Putamen (tissue), 1 donor: ENCODE results near the gene MAST4.
"Not testable (repeated sequence)": the region's sequence is repeated elsewhere in the genome, so short reads cannot be mapped to it uniquely, and the experiment has no call there.

Experiments
- DNase-seq: peaks from one replicate; pipeline ENCODE4 v3.0.0-alpha.2; 2016; ENCODE audit warnings: low spot score

Gene MAST4

DNA sequence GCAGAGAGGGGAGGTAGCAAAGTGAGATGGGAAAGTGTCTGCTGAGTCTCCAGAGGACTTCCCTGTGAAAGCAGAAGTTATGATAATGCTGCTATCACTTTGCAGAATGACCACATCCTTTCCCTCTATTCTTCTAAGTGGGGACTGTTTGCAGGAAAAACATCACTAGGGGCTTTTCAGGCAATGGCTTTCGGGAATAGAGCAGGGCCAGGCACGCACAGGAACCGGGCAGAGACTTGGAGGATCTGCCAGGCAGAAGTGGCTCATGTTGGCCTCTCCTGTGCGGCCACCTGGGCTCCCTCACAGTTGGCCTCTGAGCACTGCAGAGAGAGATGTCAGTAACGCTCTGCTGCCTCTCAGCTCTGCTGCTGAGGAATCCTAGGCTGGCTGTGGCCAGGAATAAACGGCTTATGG lies 214.7 kb downstream of the MAST4 start:
- DNase-seq: no peak

DNA sequence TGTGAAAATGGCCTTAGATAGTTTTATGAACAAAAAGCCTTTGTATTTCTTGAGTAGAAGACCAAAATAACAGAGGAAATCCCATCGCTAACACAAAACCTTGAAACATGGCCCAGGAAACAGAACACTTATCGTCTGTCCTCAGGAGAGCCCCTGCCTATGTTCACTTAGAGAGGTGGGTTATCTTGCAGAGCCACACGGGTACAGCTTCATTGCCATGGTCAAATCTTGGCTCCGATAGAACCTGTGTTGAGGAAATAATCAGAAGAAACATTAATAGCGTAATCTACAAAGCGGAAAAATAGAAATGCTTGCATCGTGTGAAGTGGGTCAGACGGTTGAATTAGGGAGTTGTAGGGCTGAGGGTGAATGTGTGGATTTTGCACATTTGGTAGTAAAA lies 216.1 kb downstream of the MAST4 start:
- DNase-seq: no peak

DNA sequence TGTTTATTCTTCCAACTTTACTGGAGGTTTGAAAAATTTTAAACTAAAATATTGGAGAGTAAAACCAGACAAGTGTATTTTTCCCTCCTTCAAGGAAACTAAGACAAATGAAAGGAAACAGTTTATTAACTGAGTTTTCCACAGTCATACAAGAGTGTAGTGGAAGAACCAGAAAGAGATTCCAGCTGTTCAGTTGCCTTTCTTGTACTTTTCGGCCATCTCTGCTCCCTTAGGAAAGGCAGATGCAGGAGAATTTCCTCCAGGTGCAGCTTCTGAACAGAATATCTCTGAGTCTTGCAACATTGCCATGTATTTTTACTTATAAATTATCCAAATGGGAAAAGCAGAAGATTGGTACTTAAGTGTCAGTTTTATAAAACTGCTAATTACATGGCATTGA lies 217.1 kb downstream of the MAST4 start:
- no peak for DNase-seq

DNA sequence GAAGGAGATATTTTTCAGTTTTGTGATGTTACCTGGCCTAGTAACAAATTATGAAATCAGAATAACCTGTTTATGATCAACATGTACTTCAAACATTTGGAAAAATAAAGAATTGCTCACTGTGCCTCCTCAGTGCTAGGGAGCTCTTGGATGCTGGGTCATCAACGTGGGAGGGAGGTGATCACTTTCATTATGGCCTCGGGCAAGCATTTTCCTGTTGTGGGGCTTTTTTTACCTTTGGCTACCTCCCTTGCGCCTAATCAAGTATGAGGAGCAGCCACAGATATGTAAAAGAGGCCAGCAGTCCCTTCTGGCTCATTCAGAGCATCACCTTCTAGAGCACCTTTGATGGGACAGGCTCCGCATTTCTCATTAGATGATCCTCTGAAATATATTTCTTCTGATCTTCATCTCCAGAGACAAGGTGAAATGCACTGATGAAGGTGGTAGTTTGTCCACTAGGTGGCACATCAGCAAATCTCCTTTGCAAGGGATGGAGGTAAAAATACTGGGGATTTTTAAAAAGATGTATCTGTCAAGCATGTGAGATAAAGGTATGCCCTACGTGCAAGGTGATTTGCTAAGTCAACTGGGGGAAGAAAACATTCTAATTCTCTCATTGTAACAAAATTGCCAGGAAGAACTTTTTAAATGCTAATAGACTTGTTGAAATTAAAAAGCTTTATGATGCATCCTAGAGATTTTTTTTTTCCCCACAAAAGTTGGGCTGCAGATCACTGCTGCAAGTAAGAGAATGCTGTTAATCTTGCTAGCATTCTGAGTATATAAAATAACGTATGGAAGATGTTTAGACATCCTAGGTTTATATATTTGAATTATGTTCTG lies 218.2 kb downstream of the MAST4 start:
- DNase-seq: peak; percentile 31

DNA sequence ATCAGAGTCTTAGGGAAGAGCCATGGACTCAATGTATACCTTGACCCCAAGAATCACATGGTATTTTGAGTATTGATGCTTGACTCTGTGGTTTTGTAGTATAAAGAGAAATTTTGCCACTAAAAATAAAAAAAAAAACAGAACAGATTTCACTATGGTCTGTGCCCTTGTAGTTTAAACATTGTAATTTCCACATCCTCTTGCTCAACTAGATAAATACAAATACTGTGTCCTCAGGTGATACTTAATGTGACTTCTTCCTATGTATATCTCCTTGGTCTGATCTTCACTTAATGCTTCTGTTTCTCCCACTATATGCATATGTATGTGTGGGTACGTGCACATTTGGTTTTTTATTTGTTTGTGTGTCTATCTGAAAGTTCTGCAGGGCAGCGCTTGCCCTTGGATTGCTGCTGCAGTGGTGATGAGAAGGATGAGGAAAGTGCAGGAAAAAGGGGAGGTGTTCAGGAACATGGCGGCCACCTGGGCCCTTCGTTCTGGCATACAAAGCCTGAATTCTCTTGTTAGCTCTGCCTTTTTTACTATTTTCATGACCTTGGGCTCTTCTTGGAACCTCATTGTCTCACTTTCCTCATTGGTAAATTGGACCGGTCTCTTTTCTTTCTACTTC lies 222.2 kb downstream of the MAST4 start:
- DNase-seq: no peak

DNA sequence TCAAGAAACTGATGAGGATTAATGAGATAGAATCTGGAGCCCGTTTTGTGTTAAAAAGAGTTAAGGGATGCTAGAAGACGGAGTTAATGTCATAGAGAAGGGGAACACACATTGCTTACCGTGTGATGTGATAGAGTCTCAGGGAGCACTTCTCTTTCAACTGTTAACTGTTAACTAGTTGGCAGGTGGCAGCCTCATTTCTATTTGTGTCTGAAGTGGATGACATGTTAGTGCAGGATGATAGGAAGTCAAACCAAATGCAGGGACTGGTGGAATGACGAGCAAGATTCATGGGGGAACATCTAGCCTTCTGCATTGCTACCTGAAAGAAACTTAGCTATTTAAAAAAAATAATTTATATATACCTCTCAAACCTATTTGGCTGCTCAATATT lies 222.7 kb downstream of the MAST4 start:
- no peak for DNase-seq

DNA sequence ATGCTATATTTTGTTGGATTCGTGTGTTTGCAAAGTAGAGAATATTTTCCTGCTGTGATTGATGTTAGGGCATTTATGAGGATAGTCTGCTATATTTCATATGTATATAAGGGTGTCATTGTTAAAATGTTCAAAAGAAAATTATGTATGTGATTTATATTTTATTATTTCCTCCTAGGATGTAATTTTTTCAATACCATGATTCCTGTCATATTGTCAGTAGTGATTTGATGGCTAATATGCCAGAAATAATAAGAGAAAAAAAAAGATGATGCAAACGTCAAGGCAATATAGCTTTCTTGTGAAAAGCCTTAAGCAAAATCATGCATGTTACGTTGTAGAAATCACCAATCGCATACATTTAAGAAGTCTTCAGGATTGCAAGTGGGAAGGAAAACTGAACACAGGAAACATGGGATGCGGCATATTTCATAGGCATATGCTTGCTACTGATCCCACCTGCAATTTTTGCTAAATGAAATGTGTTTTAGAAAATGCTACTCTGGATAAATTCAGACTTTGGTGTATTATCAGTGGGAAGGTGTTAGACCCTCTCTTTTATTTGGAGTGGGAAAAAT lies 224.5 kb downstream of the MAST4 start:
- no peak for DNase-seq

DNA sequence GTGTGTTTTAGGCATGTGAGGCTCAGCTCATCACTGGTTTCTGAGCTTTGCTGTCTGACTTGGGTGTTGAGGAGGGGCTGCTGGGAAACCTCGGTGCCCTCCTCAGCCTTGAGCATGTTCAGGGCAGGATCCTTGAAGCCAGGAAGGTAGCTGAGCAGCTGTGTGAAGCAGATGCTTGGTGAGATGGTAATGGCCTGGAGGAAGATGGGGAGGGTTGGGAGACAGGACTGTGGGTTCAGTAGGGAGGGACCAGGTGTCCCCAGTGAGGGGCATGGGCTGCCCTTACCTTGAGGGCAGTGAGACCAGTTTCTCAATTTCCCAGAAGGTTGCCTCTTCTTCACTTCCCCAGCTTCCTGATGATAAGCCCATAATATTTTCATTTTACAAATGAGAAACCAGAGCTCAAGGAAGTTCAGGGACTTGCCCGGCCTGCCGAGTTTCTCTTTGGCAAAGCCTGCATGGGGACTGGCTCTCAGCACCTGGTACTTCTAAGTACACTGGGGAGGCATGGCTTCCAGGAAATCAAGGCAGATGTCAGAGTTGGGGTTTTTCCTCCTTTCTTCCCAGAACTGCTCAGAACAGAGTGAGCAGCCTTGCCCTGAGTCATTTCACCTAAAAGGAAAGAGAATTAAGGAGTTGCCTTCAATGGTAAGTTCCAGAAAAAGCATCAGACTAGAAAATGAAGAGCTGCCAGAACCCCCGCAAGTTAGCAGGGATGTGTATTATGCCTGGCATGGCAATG lies 225.7 kb downstream of the MAST4 start:
- DNase-seq: no peak

DNA sequence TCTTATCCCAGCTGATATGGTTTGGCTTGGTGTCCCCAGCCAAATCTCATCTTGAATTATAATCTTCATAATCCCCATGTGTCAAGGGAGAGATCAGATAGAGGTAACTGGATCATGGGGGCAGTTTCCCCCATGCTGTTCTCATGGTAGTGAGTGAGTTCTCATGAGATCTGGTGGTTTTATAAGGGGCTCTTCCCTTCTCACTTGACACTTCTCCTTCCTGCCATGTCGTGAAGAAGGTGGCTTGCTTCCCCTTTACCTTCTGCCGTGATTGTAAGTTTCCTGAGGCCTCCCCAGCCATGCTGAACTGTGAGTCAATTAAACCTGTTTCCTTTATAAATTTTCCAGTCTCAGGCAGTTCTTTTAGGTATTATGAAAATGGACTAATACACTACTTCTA lies 226.7 kb downstream of the MAST4 start:
- not testable (repeated sequence) for DNase-seq

DNA sequence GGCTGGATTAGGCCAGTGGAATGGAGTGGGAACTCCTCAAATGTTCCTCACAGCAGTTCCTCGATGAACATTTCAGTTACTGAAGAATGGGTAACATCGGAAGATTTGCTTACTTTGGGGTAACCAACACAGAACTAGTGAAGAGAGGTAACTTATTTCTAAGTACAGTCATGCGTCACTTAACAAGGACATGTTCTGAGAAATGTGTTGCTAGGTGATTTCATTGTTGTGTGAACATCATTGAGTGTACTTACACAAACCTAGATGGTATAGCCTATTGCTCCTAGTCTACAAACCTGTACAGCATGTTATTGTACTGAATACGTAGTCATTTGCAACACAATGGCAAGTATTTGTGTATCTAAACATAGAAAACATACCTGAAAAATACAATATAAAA lies 228.3 kb downstream of the MAST4 start:
- DNase-seq: no peak

DNA sequence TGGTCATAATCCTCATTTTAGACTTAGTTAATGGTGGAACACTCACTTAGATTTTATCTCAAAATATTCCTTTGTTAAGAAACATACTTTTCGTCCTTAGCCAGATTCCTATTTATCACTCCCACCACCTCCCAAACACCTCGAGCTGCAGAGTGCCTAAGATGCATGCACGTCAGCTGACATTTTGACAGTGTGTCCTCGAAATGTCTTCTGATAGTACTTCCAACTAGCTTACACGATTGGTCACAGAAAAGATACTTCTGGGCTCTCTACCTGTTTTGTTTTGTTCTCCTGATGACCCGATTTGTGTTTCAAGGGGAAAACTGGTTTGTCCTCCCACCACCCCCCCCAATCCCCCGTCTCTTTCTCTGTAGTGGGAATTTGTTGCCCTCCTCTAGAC lies 230.1 kb downstream of the MAST4 start:
- DNase-seq: no peak

DNA sequence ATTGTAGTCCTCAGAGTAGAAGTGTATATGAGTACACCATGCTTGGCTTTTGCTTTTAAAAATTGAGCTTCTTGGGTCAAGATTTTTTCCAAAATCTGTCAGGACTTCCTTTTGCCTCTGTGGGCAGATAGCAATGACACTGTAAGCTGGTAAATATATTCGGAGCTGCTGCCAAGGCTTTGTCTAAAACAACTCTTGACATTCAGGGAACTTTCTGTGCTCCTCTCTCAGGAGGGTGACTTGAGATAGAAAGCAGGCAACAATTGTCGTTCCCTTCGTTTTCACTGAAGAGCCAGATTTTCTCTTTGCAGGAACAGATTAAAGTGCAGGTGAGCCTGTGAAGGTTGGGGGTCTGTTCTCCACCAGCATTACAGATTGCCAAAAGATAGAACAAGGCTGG lies 230.5 kb downstream of the MAST4 start:
- no peak for DNase-seq

DNA sequence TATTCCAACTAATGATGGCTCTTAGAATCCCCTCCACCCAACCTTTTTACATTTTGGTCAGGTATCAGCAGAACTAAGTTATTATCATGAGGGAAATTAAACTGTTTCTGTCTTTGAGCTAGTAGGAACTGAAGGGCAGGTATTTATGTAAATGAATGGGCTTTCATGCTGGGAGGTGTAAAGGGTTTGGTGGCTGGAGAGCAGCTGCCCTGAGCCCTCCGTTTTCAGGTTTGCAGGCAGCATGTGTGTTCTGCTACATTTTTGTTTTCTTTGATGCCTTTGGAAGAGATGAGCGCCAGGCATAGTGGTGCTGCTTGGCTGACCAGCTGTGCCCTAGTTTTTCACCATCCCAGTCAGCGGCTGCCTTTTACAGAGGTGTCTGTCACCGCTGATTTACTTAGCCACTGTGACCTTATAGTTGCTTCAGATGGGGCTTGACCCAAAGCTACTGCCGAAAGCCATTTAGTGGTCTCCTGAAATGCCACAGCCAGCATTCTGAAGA lies 231.9 kb downstream of the MAST4 start:
- no peak for DNase-seq

DNA sequence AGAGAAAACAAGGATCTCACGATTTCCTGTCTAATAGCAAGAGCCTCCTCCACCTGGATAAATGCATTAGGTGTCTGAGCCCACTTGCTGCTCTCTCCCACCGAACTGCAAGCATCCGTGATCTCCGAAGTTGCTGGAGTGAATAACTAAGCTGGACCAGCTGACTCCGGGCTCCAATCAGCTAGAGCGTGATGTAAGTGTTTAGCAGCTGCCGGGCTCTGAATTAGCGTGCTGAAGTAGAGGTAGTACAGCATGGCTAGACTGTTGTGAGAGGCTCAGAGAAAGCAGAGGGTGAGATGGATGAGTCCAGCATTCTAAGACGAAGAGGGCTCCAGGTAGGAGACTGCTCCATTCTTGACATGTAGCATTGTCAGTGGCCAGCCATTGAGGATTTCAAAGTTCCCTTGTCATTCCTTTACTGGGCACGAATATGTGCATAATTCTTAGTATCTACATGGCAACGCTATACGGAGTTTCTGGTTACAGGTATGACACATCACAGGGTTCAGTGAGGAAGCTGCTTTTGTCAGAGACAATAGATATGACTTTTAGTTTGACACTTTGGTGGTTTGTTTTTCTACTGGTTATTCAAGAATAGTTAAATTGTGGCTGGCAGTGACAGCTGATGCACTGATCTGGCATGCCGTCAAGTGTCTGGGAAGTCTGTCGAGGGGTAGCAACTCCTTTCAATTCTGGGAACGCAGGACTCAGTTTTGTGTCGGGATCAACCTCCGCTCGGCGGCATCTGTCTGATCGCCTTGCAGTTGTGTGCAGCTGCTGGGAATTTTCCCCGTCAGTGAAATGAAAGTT lies 232.6 kb downstream of the MAST4 start:
- peak; percentile 79 for DNase-seq

DNA sequence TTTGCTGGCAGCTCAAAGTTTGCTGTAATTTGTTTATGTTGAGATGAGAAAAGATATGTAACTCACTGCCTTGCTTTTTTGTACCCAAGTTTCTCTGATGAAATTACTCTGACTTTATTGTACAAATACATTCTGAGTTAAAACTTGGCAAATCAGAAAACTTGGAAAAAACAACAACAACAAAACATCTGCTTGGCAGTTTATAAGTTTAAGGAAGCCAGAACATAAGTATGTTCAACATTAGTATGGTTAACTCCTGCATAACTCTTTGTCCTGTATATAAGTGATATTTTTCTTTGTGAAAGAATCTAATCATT lies 233.1 kb downstream of the MAST4 start:
- no peak for DNase-seq

DNA sequence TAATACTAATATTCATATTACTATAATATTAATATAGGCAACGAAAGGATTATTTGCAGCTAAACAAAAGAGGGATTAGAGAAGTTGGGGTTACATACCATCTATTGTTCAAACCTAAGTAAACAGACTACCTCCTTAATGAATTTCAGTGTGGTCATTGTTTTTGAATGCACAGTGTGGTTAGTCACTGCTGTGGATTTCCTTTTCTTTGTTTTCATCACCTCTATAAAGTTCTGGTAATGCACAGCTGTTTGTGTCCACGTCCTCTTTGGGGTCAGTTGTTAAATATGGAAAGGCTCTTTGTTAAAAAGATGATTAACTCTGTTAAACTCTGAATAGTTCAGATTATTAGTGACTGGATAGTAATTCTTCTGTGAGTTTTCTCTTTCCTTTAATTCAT lies 233.6 kb downstream of the MAST4 start:
- no peak for DNase-seq

DNA sequence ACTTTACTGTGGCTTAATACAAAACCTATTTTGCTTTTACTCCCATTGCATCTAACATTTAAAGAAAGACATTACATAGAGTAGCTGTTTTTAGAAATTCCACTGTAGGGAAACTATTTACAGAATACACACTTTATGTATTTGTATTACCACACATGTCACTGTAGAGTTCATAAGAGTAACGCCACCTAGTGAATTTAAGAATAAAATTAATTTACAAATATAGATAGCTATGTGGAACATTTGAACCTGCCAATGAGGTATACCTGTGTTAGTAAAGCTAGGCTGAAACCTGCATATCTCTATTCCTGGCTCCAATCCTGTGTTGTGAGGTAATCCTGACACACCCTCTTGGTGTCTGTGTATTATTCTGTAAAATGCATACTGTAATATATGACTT lies 234.4 kb downstream of the MAST4 start:
- no peak for DNase-seq

DNA sequence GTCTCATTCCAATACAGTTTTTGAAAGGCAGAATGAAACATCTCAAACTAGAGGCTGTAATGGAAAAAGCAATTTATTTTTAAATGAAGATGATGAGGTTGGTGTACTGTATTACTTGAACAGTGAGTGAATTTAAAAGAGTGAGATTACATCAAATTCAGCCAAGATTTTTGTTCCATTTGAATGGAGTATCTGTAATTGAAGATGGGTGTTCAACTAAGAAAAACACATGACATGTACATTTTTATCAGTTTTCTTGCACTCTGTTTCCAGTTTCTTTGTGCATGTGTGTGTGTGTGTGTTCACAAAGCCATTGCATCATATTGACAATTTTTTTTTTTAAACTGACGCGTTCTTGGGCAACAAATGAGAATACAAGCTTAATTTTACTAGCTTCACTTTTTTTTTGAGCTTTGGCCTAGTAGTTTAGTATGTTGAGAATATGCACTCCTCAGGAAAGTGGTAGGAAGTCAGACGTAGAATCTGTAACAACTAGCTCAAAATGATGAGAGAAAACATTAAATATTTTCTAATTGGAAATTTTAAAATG lies 243.5 kb downstream of the MAST4 start:
- DNase-seq: no peak

DNA sequence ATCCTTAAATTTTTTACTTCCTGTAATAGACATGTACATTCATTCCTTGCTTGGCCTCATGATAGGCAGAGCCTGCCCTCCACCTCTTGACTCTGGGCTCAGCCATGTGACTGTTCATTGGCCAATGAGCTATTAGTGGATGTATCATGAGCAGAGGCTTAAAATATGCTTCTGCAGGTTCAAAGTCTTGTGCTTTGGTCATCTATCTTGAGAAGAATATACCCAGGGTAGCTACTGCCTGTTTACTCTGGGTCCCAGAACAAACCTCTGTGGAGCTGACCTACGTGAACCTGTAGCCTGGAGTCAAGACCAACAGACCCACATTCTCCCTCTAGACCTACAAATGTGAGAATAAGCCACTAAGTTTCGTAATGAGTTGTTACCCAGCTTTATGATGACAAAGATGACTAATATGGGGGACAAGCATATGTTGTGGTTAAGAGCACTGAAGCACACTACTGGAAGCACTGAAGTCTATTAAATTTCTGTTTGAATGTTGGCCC lies 244.4 kb downstream of the MAST4 start:
- no peak for DNase-seq

DNA sequence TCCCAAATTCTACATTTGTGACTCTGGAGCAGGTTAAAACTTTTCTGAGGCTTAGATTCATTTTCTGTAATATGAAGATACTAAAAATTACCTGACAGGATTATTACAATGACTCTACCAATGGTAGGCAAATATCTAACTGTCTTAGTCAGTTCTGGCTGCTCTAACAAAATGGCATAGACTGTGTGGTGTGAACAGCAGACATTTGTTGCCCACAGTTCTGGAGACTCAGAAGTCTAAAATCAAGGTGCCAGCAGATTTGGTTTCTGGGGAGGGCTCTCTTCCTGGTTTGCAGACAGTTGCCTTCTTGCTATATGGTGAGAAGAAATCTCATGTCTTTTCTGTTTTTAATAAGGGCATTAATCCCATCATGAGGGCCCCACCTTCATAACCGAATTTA lies 245.1 kb downstream of the MAST4 start:
- DNase-seq: no peak

DNA sequence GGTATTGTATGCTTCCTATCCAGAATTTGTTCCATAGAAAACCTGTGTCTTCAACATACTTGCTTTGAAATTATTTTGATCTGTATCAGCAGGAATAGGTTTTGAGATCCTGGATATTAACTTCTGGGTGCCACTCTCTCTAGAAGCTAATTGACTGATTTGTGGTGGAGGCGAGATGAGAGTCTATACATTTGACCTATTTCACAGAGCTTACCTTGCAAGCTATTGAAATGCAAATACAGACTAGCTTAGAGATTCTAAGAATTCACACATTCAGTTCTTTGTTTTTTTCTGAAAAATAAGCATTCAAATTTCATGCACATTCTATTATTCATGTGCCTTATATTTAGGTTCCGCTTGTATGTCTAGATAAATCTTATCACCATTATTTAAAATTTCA lies 246.3 kb downstream of the MAST4 start:
- DNase-seq: no peak
